ENCODE data around the gene USP20. TPM values are rescaled to one million over a fixed set of nuclear protein-coding genes. Genes with fewer than 3 reads are reported as not detected.
"Not testable (repeated sequence)": the region's sequence is repeated elsewhere in the genome, so short reads cannot be mapped to it uniquely, and the experiment has no call there.

USP20 gene
- total RNA-seq (2014; rRNA removed; shearing (Covaris generic)) = 15.8 and 16.3 TPM in 2 replicates

DNA sequence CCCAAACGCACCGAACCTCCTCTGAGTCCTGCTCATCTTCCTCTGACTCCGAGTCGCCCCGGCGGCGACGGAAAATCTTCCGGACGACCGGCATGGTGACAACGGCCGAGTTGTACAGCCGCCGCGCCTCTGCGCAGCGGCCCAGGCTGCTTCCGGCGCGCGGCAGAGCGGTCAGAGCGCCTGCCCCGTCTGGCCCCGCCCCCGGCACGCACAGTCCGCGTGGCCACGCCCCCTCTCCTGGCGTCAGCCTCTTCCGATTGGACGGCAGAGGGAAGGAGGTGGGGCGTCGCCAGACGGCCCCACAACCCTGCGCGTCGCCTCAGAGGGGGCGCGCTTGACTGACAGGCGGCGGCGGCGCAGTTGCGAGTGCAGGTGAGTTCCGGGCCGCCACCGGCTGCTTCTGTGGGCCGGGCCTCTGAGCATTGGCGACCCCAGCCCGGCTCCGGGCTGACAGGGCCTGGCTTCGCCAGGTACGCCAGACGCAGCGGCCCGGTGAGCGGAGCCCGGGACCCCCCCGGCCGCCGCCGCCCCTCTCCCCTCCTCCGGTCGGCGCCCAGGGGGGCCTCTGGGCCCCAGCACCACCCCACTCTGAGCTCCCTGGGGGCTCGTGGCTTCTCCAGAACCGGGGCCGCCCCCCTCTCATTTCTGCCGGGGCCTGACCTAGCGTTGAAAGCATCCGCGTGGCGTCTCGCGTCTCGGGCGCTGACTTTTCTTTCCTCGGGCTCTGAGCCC, at the start of gene USP20, which contains the start of gene C9orf78:
TSS of gene USP20 (plus strand) at position 331 of the 732 bp plus-strand sequence. CDS start 17,098 bp downstream, outside the sequence.
TSS of gene C9orf78 (minus strand) at position 148 of the 732 bp plus-strand sequence. CDS start at position 94, 54 bp downstream.
- Histone ChIP-seq H3K36me3 (replicated peaks; ENCODE audit: control insufficient read depth, insufficient read depth, low read length) (peaks cover 9% of the 10 kb centered on the region), H3K4me3 (ENCODE audit: insufficient read depth, low read depth, low read length) (peak within 1 kb of the TSS; percentile 84), H3K27me3 (ENCODE audit: control insufficient read depth, insufficient read depth, low read length) (no peaks in the 10 kb centered on the region)
- DNase-seq = peak; percentile 100

DNA sequence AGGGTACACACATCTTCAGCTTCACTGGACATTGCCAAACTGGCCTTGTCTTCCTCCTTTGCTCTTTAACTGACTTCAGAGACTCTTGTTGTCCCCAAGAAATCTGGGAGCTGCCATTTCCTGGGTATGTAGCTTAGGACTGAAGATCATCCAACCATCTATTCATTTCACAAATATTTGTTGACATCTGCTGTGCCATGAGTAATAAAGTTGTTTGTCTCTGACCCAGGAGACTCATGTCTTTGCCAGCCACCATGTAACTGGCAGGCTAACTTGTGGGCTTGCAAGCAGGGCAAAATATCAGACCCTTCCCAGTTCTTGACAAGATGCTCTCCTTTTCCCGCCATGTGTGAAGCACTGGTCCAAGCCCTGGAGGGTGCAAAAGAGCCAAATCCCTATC, 49.4 kb upstream of the USP20 start:
- no peaks in the 10 kb centered on the region; the same call in 1 of the 2 replicates for H3K27me3 ChIP-seq (ENCODE audit: control insufficient read depth, insufficient read depth, low read length)
- no peak overlapping the region for H3K4me3 ChIP-seq (ENCODE audit: insufficient read depth, low read depth, low read length)
- H3K36me3 ChIP-seq (replicated peaks; ENCODE audit: control insufficient read depth, insufficient read depth, low read length) = no peaks in the 10 kb centered on the region
- no peak for DNase-seq

DNA sequence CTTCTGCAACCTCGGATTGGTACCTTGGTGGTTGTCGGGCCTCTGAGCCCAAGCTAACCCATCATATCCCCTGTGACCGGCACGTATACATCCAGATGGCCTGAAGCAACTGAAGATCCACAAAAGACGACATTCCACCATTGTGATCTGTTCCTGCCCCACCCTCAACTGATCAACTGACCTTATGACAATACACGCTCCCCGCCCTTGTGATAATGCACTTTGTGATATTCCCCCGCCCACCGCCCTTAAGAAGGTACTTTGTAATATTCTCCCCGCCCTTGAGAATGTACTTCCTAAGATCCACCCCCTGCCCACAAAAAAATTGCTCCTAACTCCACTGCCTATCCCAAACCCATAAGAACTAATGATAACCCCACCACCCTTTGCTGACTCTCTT, 48.8 kb upstream of the USP20 start:
- Histone ChIP-seq H3K27me3 (ENCODE audit: control insufficient read depth, insufficient read depth, low read length) (no peaks in the 10 kb centered on the region; the same call in 1 of the 2 replicates), H3K36me3 (replicated peaks; ENCODE audit: control insufficient read depth, insufficient read depth, low read length) (no peaks in the 10 kb centered on the region), H3K4me3 (ENCODE audit: insufficient read depth, low read depth, low read length) (no peak overlapping the region)
- no peak for DNase-seq

DNA sequence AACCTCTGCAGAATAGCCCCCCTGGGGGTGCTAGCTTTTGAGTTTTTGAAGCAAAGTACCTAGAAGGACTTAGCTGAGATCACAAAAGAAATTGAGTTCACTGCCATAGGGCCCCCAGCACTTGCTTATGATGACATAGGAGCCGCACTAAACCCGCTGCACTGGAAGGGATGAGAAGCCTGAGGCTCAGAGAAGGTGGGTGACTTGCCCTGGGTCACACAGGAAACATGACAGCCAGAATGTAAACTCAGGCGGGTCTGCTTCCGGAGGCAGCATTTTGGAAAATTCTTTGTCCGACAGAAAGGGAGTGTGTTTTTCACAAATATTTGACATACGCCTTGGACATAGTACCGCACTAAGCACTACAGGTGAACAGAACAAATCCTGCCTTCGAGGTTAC, 40.7 kb upstream of the USP20 start:
- DNase-seq = no peak

DNA sequence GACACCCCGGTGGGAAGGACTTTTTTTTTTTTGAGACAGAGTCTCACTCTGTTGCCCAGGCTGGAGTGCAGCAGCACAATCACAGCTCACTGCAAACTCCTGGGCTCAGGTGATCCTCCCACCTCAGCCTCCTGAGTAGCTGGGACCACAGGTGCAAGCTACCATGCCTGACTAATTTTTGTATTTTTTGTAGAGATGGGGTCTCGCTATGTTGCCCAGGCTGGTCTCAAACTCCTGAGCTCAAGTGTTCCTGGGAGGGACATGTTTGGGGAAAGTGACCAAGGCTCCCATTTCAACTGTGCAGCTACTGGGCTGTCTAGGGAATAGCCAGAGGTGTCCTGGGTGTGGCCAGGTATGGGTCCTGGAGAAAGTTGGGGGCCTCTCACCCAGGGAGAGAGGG, 39.2 kb upstream of the USP20 start:
- H3K36me3 ChIP-seq (replicated peaks; ENCODE audit: control insufficient read depth, insufficient read depth, low read length); H3K4me3 ChIP-seq (ENCODE audit: insufficient read depth, low read depth, low read length); DNase-seq; H3K27me3 ChIP-seq (ENCODE audit: control insufficient read depth, insufficient read depth, low read length): not testable (repeated sequence)

More for the DNA sequence above, 40.7 kb upstream of the USP20 start:
- Histone ChIP-seq H3K27me3 (ENCODE audit: control insufficient read depth, insufficient read depth, low read length) (no peaks in the 10 kb centered on the region), H3K4me3 (ENCODE audit: insufficient read depth, low read depth, low read length) (no peak overlapping the region), H3K36me3 (replicated peaks; ENCODE audit: control insufficient read depth, insufficient read depth, low read length) (no peaks in the 10 kb centered on the region)

DNA sequence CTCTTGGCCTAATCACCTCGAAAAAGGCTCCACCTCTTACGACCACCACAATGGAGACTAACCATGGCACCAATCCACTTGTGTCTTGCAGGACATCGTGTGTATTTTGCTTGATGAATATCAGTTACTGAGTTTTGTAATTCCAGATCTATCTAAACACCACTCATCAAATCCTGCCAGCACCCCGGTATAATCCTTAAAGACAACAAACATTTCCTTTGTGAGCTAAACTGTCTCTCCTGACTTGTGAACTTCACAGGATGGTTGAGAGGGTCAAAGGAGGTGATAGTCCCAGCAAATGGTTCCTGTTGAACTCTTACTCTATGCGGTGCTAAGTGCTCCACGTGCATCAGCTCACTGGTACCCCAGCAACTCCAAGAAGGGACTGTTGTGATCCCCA, 36.3 kb upstream of the USP20 start:
- Histone ChIP-seq H3K27me3 (ENCODE audit: control insufficient read depth, insufficient read depth, low read length) (0 out of 2 replicates have a peak, but pooled peaks cover 2% of the 10 kb centered on the region), H3K4me3 (ENCODE audit: insufficient read depth, low read depth, low read length) (no peak overlapping the region), H3K36me3 (replicated peaks; ENCODE audit: control insufficient read depth, insufficient read depth, low read length) (no peaks in the 10 kb centered on the region)
- DNase-seq = no peak

DNA sequence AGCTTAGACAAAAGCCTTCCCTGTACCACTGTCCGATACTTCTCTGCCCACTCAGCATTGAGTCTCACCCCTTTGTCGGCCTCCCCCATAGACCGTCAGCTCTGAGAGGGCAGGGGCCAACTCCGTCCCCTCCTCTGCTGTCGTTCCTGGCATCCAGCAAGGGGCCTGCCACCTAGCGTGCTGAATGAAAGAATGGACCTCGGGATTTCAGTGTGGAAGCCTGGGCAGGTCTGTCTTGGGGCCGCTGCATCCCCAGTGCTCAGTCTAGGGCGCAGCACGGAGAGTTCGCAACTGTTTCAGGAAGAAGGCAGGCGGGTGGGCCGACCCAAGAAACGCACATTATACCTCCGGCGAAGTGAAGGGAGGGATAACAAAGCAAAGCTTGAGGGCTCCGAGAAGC, 33.8 kb upstream of the USP20 start:
- Histone ChIP-seq H3K36me3 (replicated peaks; ENCODE audit: control insufficient read depth, insufficient read depth, low read length) (peaks cover 3% of the 10 kb centered on the region; the same call in 1 of the 2 replicates), H3K4me3 (ENCODE audit: insufficient read depth, low read depth, low read length) (no peak overlapping the region), H3K27me3 (ENCODE audit: control insufficient read depth, insufficient read depth, low read length) (0 out of 2 replicates have a peak, but pooled peaks cover 2% of the 10 kb centered on the region)
- no peak for DNase-seq

DNA sequence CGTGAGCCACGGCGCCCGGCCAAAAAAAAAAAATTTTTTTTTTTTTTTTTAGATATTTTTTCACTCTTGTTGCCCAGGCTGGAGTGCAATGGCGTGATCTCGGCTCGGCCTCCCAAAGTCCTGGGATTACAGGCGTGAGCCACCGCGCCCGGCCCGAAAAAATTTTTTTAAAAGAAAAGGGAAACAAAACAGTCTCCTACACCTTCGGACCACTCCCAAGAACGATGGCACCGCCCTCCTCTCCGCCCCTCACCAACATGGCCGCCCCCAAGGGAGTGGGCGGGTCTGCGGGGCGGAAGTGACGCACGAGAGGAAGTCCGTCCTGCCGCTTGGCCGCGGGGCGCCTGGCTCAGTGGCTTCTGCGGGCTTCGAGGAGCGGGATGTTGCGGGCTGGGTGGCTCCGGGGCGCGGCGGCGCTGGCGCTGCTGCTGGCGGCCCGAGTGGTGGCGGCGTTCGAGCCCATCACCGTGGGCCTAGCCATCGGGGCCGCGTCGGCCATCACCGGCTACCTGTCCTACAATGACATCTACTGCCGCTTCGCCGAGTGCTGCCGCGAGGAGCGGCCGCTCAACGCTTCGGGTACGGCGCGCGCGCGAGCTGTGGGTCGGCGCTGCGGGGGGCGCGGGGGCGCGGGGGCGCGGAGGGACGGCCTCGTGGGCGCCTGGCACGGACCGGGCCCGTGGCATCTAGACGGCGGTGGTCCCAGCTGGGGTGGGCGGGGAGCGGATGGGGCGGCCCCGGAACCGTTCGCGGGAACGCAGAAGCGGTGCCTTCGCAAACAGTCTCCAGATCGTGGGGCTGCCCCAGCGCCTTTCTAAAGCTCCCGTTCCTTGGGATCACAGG, 32.2 kb upstream of the USP20 start, which contains the start of gene TOR1B:
TSS of gene TOR1B (plus strand) at position 352 of the 843 bp plus-strand sequence. CDS start at position 381, 29 bp downstream.
- peaks cover 3% of the 10 kb centered on the region; the same call in 1 of the 2 replicates for H3K36me3 ChIP-seq (replicated peaks; ENCODE audit: control insufficient read depth, insufficient read depth, low read length)
- peak within 1 kb of the TSS; percentile 90 for H3K4me3 ChIP-seq (ENCODE audit: insufficient read depth, low read depth, low read length)
- H3K27me3 ChIP-seq (ENCODE audit: control insufficient read depth, insufficient read depth, low read length) = 0 out of 2 replicates have a peak, but pooled peaks cover 2% of the 10 kb centered on the region
- DNase-seq = peak; percentile 96

DNA sequence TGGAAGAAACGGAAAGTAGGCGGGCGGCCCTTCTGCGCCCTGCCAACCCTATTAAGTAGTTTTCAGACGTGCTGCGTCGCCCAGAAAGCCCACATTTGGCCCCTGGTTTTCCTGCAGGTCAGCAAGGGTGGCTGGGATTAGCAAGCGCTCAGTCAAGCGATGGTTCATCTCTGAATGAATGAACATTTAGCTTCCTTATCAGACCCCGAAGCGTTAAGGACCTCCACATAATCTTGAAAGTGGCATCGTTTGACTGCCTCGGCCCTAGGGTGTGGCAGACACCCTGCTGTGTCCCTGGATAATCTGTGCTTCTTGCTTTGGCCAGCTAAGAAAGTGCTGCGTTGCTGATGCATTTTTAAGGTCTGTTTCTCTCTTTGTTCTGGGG, 31.6 kb upstream of the USP20 start:
- Histone ChIP-seq H3K4me3 (ENCODE audit: insufficient read depth, low read depth, low read length) (peak overlapping the region; percentile 90), H3K36me3 (replicated peaks; ENCODE audit: control insufficient read depth, insufficient read depth, low read length) (peaks cover 3% of the 10 kb centered on the region; the same call in 1 of the 2 replicates), H3K27me3 (ENCODE audit: control insufficient read depth, insufficient read depth, low read length) (0 out of 2 replicates have a peak, but pooled peaks cover 2% of the 10 kb centered on the region)
- DNase-seq = no peak

DNA sequence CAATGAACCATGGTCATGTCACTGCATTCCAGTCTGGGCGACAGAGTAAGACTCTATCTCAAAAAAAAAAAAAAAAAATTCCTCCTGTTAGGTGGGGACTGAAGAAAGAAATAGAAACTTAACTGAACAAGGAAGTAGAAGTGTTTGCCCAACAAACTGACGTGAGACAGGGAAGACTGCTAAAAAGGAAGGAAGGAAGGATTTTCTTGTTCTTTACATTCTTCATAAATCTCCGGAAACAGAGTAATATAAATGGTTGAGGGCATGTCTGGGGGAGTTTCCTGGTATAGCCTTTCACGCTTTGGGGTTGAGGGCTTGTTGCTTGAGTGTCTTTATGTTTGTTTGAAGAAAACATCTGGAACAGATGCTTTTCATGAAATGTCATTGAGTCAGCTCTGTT, 29.2 kb upstream of the USP20 start:
- 0 out of 2 replicates have a peak, but pooled peaks cover 2% of the 10 kb centered on the region for H3K27me3 ChIP-seq (ENCODE audit: control insufficient read depth, insufficient read depth, low read length)
- no peak for DNase-seq
- no peak overlapping the region for H3K4me3 ChIP-seq (ENCODE audit: insufficient read depth, low read depth, low read length)
- H3K36me3 ChIP-seq (replicated peaks; ENCODE audit: control insufficient read depth, insufficient read depth, low read length) = peaks cover 4% of the 10 kb centered on the region

DNA sequence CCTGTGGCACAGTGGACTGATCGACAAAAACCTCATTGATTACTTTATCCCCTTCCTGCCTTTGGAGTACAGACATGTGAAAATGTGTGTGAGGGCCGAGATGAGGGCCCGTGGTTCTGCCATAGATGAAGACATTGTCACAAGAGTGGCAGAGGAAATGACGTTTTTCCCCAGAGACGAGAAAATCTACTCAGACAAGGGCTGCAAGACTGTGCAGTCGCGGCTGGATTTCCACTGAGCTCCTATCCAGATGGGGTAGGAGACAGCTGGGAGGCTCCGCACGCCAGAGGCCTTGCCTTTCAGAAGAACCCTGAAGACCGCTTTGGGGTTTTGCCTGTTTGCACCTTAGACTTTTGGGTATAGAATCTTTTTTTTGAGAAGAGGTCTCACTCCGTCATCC, 25.9 kb upstream of the USP20 start:
- no peak for DNase-seq
- H3K36me3 ChIP-seq (replicated peaks; ENCODE audit: control insufficient read depth, insufficient read depth, low read length) = peaks cover 7% of the 10 kb centered on the region
- no peaks in the 10 kb centered on the region for H3K27me3 ChIP-seq (ENCODE audit: control insufficient read depth, insufficient read depth, low read length)
- H3K4me3 ChIP-seq (ENCODE audit: insufficient read depth, low read depth, low read length) = no peak overlapping the region

DNA sequence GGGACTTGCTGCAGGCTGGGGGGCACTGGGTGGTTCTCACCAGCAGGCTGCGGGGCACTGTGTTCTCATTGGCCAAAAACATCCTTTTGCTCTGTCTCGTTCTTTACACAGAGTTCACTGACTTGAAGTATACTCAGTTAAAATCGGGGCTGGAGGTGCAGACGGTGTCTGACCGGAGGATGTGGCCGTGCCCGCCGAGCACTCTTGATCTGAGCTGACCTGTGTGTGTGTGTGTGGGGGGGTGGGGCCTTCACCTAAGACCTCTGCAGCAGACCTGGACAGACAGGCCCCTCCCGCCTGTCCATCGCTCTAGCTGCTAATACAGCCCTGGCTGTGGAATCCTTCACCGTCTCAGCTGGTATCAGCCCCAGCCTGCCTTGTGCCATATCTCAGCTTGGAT, 25.1 kb upstream of the USP20 start:
- DNase-seq = no peak
- Histone ChIP-seq H3K27me3 (ENCODE audit: control insufficient read depth, insufficient read depth, low read length) (no peaks in the 10 kb centered on the region), H3K36me3 (replicated peaks; ENCODE audit: control insufficient read depth, insufficient read depth, low read length) (peaks cover 7% of the 10 kb centered on the region), H3K4me3 (ENCODE audit: insufficient read depth, low read depth, low read length) (no peak overlapping the region)

DNA sequence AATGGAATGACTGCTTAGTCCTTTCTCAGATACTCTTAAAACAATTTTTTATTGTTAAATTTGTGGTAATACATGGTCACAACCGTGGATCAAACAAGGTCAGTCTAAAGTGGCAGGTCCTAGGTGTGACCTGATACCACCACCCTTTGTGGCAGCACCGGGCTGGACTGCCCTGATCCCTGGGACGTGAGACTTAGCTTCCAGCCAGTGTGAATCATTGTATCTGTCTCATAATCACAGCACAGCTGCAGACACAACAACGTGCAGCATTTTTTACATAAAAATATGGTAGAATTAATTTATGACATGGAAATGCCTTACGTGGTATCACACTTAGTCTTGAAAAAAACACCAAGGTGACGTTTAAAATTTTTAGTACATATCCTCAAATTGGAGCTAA, 24.5 kb upstream of the USP20 start:
- Histone ChIP-seq H3K4me3 (ENCODE audit: insufficient read depth, low read depth, low read length) (no peak overlapping the region), H3K36me3 (replicated peaks; ENCODE audit: control insufficient read depth, insufficient read depth, low read length) (peaks cover 4% of the 10 kb centered on the region), H3K27me3 (ENCODE audit: control insufficient read depth, insufficient read depth, low read length) (no peaks in the 10 kb centered on the region)
- DNase-seq = no peak

DNA sequence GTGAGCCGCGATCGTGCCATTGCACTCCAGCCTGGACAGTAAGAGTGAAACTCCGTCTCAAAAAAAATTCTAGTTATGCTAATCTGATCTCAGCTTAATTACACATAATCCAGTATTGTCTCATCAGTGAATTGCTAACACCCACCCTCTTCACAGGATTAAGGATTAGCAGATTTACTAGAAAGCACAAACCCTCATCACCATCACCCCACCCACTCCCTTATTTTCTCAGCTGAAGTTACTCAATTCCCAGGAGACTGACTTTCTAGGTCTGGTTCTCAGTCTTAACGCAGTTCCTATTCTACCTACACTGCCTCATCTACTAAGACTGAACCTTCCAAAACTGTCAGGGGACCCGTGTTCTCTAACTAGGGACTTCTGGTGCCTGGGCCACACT, 23.3 kb upstream of the USP20 start:
- Histone ChIP-seq H3K27me3 (ENCODE audit: control insufficient read depth, insufficient read depth, low read length) (no peaks in the 10 kb centered on the region), H3K36me3 (replicated peaks; ENCODE audit: control insufficient read depth, insufficient read depth, low read length) (peaks cover 9% of the 10 kb centered on the region), H3K4me3 (ENCODE audit: insufficient read depth, low read depth, low read length) (no peak overlapping the region)
- no peak for DNase-seq

Measured in H7 (cell line).